ENCODE results near the gene NUCB1. TPM values are rescaled to one million over a fixed set of nuclear protein-coding genes. Genes with fewer than 3 reads are reported as not detected.

NUCB1 gene
- polyA plus RNA-seq, 5 donors, result 137 to 239 (median 180) TPM

DNA sequence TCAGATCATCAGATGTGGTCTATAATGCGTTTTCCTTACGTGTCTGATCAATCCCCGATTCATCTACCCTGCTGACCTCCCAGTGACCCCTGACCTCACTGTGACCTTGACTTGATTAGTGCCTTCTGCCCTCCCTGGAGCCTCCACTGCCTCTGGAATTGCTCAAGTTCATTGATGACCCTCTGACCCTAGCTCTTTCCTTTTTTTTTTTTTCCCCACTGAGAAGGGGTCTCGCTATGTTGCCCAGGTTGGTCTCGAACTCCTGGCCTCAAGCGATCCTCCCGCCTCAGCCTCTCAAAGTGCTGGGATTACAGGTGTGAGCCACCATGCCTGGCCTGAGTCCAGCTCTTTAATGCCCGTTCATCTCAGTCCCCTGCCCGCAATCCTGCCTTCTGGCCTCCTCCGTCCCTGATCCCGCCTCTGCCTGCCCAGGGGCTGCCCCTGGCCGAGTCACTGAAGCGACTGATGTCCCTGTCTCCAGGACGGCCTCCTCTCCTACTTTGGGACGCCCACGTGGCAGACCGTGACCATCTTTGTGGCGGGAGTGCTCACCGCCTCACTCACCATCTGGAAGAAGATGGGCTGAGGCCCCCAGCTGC, 61.0 kb downstream of the NUCB1 start:
- no peak for DNase-seq

DNA sequence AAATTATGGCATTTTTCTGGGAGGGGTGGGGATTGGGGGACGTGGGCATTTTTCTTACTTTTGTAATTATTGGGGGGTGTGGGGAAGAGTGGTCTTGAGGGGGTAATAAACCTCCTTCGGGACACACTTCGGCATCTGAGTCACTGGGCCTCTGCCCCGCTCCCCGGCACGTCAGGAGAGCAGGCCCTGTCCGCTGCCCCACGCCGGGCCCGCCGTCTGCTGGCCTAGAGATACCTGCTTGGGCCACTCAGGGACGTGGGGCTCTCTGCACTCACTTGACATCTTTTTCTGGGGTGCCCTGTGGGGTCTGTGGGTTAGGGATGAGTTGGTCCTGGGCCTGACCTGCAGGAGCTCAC, 61.5 kb downstream of the NUCB1 start:
- no peak for DNase-seq

- peak in 1 of 2 donors; percentile 38 for DNase-seq
Observed at GRCh38 chr19:48962029-48962848, 62.1 kb downstream of the NUCB1 start.

DNA sequence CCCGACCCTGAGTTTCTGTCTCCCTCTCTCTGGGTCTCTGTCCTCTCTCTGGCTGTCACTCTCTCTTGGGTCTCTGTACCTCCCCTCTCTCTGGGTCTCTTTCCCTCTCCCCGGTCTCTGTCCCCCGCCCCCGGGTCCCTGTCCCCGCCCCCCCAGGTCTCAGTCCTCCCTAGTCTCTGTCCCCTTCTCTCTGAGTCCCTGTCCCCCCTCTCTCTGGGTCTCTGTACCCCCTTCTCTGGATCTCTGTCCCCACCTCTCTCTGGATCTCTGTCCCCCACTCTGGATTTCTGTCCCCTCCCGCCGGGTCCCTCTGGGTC, 62.7 kb downstream of the NUCB1 start:
- DNase-seq, result no peak

DNA sequence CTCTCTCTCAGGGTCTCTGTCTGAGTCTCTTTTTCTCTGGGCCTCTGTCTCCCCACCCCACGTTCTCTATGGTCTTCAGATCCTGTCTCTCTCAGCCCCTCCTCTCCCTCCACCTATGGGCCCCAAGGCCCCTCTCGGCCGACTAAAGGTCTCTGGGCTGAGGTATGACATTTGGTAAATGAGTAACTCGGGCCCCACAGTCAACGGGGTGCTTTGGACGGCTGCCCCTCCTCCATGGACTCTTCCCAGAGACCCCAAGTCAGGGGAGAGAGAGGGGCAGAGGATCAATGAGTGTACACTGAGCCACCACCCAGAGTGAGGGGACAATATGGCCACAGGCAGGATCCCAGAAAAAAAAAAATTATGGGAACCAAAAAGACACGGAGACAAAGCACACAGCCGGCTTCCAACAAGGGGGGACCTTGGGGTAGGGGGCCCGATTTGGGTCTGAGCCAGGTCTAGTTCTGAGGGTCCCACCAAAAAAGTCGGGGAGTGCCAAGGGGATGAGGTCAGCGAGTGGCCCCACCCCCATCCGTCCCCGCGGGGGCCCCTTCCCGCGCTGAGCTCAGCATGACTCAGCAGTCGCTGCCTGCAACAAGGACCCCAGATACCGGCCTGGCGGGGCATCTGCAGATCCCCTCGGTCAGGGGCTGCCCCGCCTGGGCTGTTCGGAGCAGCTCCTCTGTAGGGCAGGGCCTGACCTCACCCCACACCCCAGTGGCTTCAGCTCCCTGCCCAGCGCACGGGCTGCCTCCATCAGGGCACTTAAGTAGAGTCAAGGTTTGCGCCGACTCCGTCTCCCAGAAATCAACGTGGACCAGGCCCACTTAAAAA, 63.5 kb downstream of the NUCB1 start:
- DNase-seq, result peak; percentile 71 to 74

DNA sequence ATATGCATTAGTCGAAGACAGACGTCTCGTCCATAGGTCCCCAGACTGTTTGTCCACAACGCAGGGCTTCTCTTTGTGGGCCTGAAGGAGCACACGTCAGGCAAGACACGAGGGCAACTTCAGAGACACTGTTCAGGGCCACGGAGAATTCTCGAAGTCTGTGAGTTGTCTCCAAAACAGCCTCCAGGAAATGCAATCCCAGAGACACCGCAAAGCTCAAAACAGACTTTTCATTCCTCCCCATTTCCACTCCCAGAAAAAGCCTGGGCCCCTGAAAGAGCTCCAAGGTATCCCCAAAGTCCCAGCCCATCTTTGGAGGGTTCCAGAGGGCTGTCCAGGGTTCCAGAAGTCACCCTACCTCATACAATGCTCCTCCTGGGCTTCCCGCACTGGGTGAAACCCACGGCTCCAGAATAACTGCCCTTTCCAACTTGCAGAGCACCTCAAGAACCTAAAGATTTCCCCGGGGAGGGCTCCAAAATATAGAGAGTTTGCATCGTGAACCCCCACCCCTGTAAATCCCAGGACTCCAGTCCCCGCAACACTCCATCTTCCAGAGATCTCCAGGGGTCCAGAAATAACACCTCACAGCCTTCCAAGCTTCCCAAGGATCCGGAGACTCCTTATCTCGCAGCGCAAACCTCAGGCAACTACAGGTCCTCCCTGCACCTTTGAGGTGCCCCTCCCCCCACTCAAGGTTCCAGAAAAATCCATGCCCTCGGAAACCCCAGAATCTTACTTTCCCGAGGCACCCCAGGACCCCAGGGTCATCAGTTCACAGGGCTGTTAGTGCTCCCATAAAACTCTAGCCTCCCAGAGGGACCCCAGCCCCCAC, 64.3 kb downstream of the NUCB1 start:
- DNase-seq, result peak in 1 of 2 donors; percentile 30

DNA sequence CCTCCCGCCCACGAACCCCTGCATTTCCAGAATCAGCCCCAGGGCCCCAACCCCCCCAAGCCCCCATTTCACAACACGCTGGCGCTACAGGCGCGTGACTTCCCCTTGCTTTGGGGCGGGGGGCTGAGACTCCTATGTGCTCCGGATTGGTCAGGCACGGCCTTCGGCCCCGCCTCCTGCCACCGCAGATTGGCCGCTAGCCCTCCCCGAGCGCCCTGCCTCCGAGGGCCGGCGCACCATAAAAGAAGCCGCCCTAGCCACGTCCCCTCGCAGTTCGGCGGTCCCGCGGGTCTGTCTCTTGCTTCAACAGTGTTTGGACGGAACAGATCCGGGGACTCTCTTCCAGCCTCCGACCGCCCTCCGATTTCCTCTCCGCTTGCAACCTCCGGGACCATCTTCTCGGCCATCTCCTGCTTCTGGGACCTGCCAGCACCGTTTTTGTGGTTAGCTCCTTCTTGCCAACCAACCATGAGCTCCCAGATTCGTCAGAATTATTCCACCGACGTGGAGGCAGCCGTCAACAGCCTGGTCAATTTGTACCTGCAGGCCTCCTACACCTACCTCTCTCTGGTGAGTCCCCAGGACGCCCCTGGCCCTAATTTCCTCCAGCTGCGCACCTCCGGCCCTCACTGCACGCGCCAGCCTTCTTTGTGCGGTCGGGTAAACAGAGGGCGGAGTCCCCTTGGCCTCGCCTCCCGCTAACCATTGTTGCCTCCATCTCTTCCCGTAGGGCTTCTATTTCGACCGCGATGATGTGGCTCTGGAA, 65.1 kb downstream of the NUCB1 start, which contains the start of gene FTL:
FTL (plus strand) TSS at position 270 of the 766 bp plus-strand sequence; CDS start at position 469, 199 bp downstream.
- peak; percentile 97 for DNase-seq

- DNase-seq, result peak; percentile 81 to 83
Observed at GRCh38 chr19:48965806-48966540, 65.9 kb downstream of the NUCB1 start.

DNA sequence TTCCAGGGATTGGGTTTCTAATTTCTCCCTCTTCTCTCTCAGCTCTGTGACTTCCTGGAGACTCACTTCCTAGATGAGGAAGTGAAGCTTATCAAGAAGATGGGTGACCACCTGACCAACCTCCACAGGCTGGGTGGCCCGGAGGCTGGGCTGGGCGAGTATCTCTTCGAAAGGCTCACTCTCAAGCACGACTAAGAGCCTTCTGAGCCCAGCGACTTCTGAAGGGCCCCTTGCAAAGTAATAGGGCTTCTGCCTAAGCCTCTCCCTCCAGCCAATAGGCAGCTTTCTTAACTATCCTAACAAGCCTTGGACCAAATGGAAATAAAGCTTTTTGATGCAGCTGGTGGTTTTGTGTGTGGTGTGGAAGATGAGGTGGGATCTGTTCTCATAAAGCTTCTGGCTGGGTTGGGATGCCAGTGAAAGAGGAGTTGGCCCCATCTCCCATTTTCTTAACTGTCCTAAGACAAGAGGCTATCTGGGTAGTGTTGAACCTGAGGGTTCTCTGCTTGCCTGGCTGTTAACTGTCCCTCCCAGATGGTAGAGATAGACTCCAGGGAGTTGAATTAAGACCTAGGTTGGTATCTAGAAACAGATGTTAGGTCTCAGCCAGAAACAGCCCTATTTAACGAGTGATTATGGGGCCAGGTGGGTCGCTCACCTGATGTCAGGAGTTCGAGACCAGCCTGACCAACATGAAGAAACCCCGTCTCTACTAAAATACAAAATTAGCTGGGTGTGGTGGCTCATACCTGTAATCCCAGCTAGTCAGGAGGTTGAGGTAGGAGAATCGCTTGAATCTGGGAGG, 66.6 kb downstream of the NUCB1 start:
- DNase-seq, result no peak

- DNase-seq, result no peak
Observed at GRCh38 chr19:48967346-48968178, 67.5 kb downstream of the NUCB1 start.

- no peak for DNase-seq
Observed at GRCh38 chr19:48968179-48968661, 68.1 kb downstream of the NUCB1 start.

GRCh38 chr19:48968813-48969218, 68.7 kb downstream of the NUCB1 start:
- DNase-seq, result no peak

GRCh38 chr19:48969276-48970138, 69.4 kb downstream of the NUCB1 start:
- DNase-seq, result no peak

- DNase-seq, result no peak
Observed at GRCh38 chr19:48970139-48970766, 70.1 kb downstream of the NUCB1 start.

- DNase-seq, result peak in 1 of 2 donors; percentile 74
Observed at GRCh38 chr19:48970923-48971395, 70.8 kb downstream of the NUCB1 start.

All from right lung (tissue), 5 donors.